Urothelium cell line (cell line): ENCODE measurements around the gene FKBP15.
A peak's percentile ranks its signal among the peaks of the same experiment; 100 is the strongest.

Experiments used
- DNase-seq: peaks from one replicate; pipeline ENCODE4 v3.0.0; 2011; ENCODE audit warnings: low spot score, mixed read lengths
- FAIRE-seq: peaks from 2 replicates; lab custom pipeline; 2011; peaks lifted over from hg19 to GRCh38; lab: Jason Lieb, UNC

Gene FKBP15

GRCh38 chr9:113184539-113184938 lies 36.5 kb downstream of the FKBP15 start:
- no peak for DNase-seq
- FAIRE-seq: no peak

GRCh38 chr9:113183956-113184488 lies 37.1 kb downstream of the FKBP15 start:
- FAIRE-seq (no peak), DNase-seq (no peak)

GRCh38 chr9:113181165-113181564 lies 39.9 kb downstream of the FKBP15 start:
- DNase-seq: no peak
- FAIRE-seq: no peak

- DNase-seq: no peak
- FAIRE-seq: no peak
Measured at GRCh38 chr9:113179839-113180238, 41.2 kb downstream of the FKBP15 start.

GRCh38 chr9:113178087-113178486 lies 43.0 kb downstream of the FKBP15 start:
- FAIRE-seq (no peak), DNase-seq (no peak)

GRCh38 chr9:113177251-113177650 lies 43.8 kb downstream of the FKBP15 start:
- FAIRE-seq (no peak), DNase-seq (no peak)

- DNase-seq (no peak), FAIRE-seq (no peak)
Measured at GRCh38 chr9:113176803-113177202, 44.3 kb downstream of the FKBP15 start.

GRCh38 chr9:113173341-113173740 lies 47.7 kb downstream of the FKBP15 start:
- DNase-seq: no peak
- no peak for FAIRE-seq

GRCh38 chr9:113168809-113169208 lies 52.3 kb downstream of the FKBP15 start:
- DNase-seq: no peak
- FAIRE-seq: no peak

- DNase-seq: no peak
- no peak for FAIRE-seq
Measured at GRCh38 chr9:113166039-113166438, 55.0 kb downstream of the FKBP15 start.

GRCh38 chr9:113164536-113165300 lies 56.4 kb downstream of the FKBP15 start:
- FAIRE-seq (no peak), DNase-seq (no peak)

- no peak for DNase-seq
- no peak for FAIRE-seq
Measured at GRCh38 chr9:113163001-113163400, 58.1 kb downstream of the FKBP15 start.

- DNase-seq: no peak
- FAIRE-seq: no peak
Measured at GRCh38 chr9:113160571-113160970, 60.5 kb downstream of the FKBP15 start.

- DNase-seq (no peak), FAIRE-seq (no peak)
Measured at GRCh38 chr9:113158446-113158845, 62.6 kb downstream of the FKBP15 start.

GRCh38 chr9:113156880-113157279 lies 64.2 kb downstream of the FKBP15 start:
- FAIRE-seq: no peak
- no peak for DNase-seq

GRCh38 chr9:113155911-113156588 lies 65.0 kb downstream of the FKBP15 start:
- DNase-seq (no peak), FAIRE-seq (no peak)

GRCh38 chr9:113154946-113155345 lies 66.1 kb downstream of the FKBP15 start:
- FAIRE-seq: no peak
- DNase-seq: no peak

GRCh38 chr9:113154471-113154870 lies 66.6 kb downstream of the FKBP15 start:
- peak; percentile 36 for DNase-seq
- no peak for FAIRE-seq

- DNase-seq (no peak), FAIRE-seq (no peak)
Measured at GRCh38 chr9:113153599-113153998, 67.5 kb downstream of the FKBP15 start.

GRCh38 chr9:113152699-113153098 lies 68.4 kb downstream of the FKBP15 start:
- DNase-seq (peak; percentile 30), FAIRE-seq (no peak)

- DNase-seq (no peak), FAIRE-seq (no peak)
Measured at GRCh38 chr9:113151696-113152630, 69.1 kb downstream of the FKBP15 start.
